H1 (cell line): ENCODE measurements around the gene LIMK1. TPM values are rescaled to one million over a fixed set of nuclear protein-coding genes. Genes with fewer than 3 reads are reported as not detected.

Experiments
- CBX5 ChIP-seq: fragments of 300-800, 300-1000 bp; sonication (generic); IDR thresholded peaks from 2 replicates; pipeline ENCODE4 v1.7.1; 2016; ENCODE audit warnings: antibody characterized with exemption, low read length, low read depth
- CHD2 ChIP-seq: IDR thresholded peaks from 2 replicates; pipeline ENCODE4 v1.6.1; 2012; ENCODE audit warnings: low read length, improper control_type of control experiment
- CTBP2 ChIP-seq: IDR thresholded peaks from 2 replicates; pipeline ENCODE4 v1.7.0; 2011; ENCODE audit warnings: borderline replicate concordance, mild to moderate bottlenecking, moderate library complexity, mixed read lengths, low read length; ENCODE audit not compliant: insufficient read depth, insufficient read length
- CTCF ChIP-seq, 3 experiments: IDR thresholded peaks; 1 replicate in 2 of 3; 2 replicates in 1 of 3; pipeline versions ENCODE4 v1.5.1 to v1.6.1; 2011; ENCODE audit warnings: low read length in 3 of 3, mild to moderate bottlenecking in 3 of 3, inconsistent platforms in 2 of 3, low read depth in 1 of 3, moderate library complexity in 1 of 3; ENCODE audit not compliant: insufficient read depth in 1 of 3; ENCODE audit errors: control extremely low read depth in 1 of 3
- E2F6 ChIP-seq: IDR thresholded peaks from 2 replicates; pipeline ENCODE4 v1.6.1; 2012; ENCODE audit warnings: inconsistent platforms
- GTF2F1 ChIP-seq: IDR thresholded peaks from 2 replicates; pipeline ENCODE4 v1.6.1; 2012; ENCODE audit warnings: low read depth, low read length, improper control_type of control experiment, borderline replicate concordance
- JUND ChIP-seq: IDR thresholded peaks from 2 replicates; pipeline ENCODE4 v1.6.1; 2011; ENCODE audit warnings: mild to moderate bottlenecking, improper control_type of control experiment, low read length
- KDM5A ChIP-seq: fragments of 200-600 bp; IDR thresholded peaks from 2 replicates; pipeline ENCODE4 v1.7.1; 2012; ENCODE audit warnings: mild to moderate bottlenecking, low read length, inconsistent platforms, mixed read lengths
- MAX ChIP-seq: IDR thresholded peaks from 2 replicates; pipeline ENCODE4 v1.6.1; 2012; ENCODE audit warnings: inconsistent platforms
- SP1 ChIP-seq: IDR thresholded peaks from 2 replicates; pipeline ENCODE4 v1.6.1; 2011; ENCODE audit warnings: low read depth, low read length
- SUZ12 ChIP-seq: fragments of 200-600 bp; sonication (generic); IDR thresholded peaks from 2 replicates; pipeline ENCODE4 v1.6.1; 2012; ENCODE audit warnings: mild to moderate bottlenecking, inconsistent platforms, low read length, moderate library complexity, mixed read lengths
- TAF7 ChIP-seq: optimal IDR thresholded peaks from 2 replicates; pipeline ENCODE3; 2011; ENCODE audit warnings: low read depth, mild to moderate bottlenecking, inconsistent platforms, low read length, moderate library complexity, borderline replicate concordance
- TBP ChIP-seq: IDR thresholded peaks from 2 replicates; pipeline ENCODE4 v1.6.1; 2011; ENCODE audit warnings: low read depth, low read length, improper control_type of control experiment
- polyA plus RNA-seq, 7 experiments: library from polyadenylated mRNA; depleted of rRNA in 3 of 7; stranded (reverse) in 5 of 7; unstranded in 2 of 7; fragments of >200 nt in 5 of 7; fragments of 200-250 nt in 2 of 7; gene quantifications; 1 replicate in 5 of 7; 2 replicates in 1 of 7; 4 replicates in 1 of 7; pipeline versions ENCODE4 v1.2.1 to v1.2.3, GENCODE V29; 2011 to 2013; ENCODE audit warnings: missing spikeins in 2 of 7, mixed read lengths in 2 of 7
- total RNA-seq: library from RNA; stranded (reverse); fragmentation: NEBNext Ultra II Directional; extraction: Animal tissue kit (Norgen Biotek cat#: 25700); gene quantifications from 2 replicates; pipeline ENCODE4 v1.2.1, GENCODE V29; 2021

LIMK1 gene
- total and polyA plus RNA-seq, 2 of the 8 experiments (the other 6 are each of a cell fraction or from before 2014, with no cell fraction given) = 93.5 to 108 TPM

- TF ChIP-seq TBP (no peak), TAF7 (no peak), GTF2F1 (no peak), KDM5A (no peak), CTCF (IDR thresholded peaks at IDR 0.05; ENCODE audit: control extremely low read depth in 1 of 3, insufficient read depth in 1 of 3, low read depth in 1 of 3, low read length in 3 of 3) (no peak), CBX5 (no peak), SP1 (no peak), JUND (0 out of 2 replicates have a peak, but pooled peaks have one; percentile 45), CHD2 (no peak), MAX (no peak), SUZ12 (no peak), E2F6 (peak; percentile 23; the same call in 1 of the 2 replicates), CTBP2 (no peak)
These were observed 521 bp downstream of the LIMK1 start (continued) for GRCh38 chr7:74083928-74084721.
